Rectal smooth muscle tissue (tissue), 1 donor: ENCODE results near the gene PPP2R2B.
"Not testable (repeated sequence)": the region's sequence is repeated elsewhere in the genome, so short reads cannot be mapped to it uniquely, and the experiment has no call there.

Experiments used
- H3K27ac ChIP-seq: one replicate; pipeline ENCODE4 v1.7.0; 2013; ENCODE audit warnings: low read depth, low read length, inconsistent platforms
- H3K27me3 ChIP-seq: one replicate; pipeline ENCODE4 v1.7.0; 2013; ENCODE audit warnings: low read length; ENCODE audit not compliant: control insufficient read depth, insufficient read depth
- H3K36me3 ChIP-seq: one replicate; pipeline ENCODE4 v1.7.0; 2013; ENCODE audit warnings: low read length; ENCODE audit not compliant: control insufficient read depth, insufficient read depth
- H3K4me1 ChIP-seq: one replicate; pipeline ENCODE4 v1.7.0; 2013; ENCODE audit warnings: low read length; ENCODE audit not compliant: control insufficient read depth, insufficient read depth
- H3K4me3 ChIP-seq: one replicate; pipeline ENCODE4 v1.7.0; 2013; ENCODE audit warnings: low read length
- H3K9ac ChIP-seq: one replicate; pipeline ENCODE4 v1.7.0; 2013; ENCODE audit warnings: low read length

Gene PPP2R2B

DNA sequence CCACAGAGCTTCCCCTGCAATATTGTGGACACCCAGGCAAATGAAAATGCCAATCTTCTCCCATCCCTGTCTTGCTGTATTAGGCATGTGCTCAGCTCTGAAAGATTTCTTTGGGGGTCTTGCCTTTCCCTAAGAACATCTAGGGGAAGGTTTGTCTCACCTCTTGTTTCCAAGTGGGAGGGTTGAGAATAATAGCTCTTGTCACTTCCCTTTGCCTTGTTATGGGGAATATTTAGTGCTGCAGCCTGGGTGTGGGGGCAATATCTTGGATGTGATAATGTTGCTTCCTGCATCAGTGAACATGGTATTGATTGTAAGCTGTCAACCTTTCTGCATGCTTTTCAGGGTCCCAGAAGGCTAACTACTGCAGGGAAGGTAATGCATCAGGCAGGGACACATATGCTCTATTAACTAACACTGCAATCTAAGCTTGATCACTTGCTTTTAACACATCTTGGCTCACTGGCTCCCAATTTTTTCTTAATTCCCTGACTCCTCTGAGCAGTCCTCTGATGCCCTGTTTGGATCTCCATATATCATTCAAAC lies 296.4 kb downstream of the PPP2R2B start:
- no peaks in the 10 kb centered on the region for H3K4me1 ChIP-seq
- H3K36me3 ChIP-seq = no peaks in the 10 kb centered on the region
- no peak overlapping the region for H3K27ac ChIP-seq
- H3K9ac ChIP-seq = no peak overlapping the region
- no peak overlapping the region for H3K4me3 ChIP-seq
- no peaks in the 10 kb centered on the region for H3K27me3 ChIP-seq

DNA sequence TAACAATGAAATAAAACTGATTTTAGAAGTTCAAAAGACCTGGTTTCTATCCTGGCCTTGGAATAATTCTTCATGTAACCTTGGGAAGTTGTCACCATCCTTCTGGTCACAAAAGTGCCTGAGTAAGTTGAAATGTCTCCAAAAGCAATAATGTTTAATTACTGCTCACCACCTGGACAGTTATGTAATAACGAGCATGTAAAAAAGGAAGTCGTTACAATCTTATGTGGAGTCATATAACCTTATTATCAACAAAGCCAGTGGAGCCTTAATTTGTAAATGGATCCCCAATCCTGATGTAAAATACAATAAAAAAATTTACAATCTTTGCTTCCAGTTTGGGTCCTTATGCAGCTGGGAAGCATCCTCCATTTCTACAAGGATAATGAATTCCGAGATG lies 298.3 kb downstream of the PPP2R2B start:
- H3K9ac ChIP-seq = no peak overlapping the region
- no peaks in the 10 kb centered on the region for H3K27me3 ChIP-seq
- H3K27ac ChIP-seq = no peak overlapping the region
- H3K36me3 ChIP-seq = no peaks in the 10 kb centered on the region
- H3K4me1 ChIP-seq = no peaks in the 10 kb centered on the region
- no peak overlapping the region for H3K4me3 ChIP-seq

DNA sequence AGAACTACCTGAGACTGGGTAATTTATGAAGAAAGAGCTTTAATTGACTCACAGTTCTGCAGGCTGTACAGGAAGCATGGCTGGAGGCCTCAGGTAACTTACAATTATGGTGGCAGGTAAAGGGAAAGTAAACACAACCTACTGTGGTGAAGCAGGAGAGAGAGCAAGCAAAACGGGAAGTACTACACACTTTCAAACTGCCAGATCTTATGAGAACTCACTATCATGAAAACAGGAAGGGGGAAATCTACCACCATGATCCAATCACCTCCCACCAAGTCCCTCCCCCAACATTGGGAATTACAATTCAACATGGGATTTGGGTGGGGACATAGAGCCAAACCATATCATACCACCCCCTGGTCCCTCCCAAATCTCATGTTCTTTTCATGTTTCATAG lies 303.8 kb downstream of the PPP2R2B start:
- no peaks in the 10 kb centered on the region for H3K27me3 ChIP-seq
- no peak overlapping the region for H3K9ac ChIP-seq
- H3K4me3 ChIP-seq = no peak overlapping the region
- no peak overlapping the region for H3K27ac ChIP-seq
- no peaks in the 10 kb centered on the region for H3K4me1 ChIP-seq
- no peaks in the 10 kb centered on the region for H3K36me3 ChIP-seq

DNA sequence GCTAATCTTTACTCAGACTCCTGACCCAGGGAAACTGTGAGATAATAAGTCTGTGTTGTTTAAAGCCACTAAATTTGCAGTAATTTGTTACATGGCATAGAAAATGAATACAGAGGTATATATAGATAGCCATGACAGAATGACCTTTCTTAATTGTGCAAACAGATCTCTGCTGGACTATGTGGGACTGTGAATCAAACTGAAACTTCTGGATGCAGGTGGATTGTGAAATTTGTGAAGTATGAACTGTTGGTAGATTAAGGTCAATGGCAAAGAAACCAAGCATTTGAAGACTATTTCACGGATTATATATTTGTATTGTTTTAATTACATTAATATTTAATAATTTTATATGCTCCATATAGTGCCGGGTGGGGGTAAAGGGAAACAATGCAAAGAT lies 310.4 kb downstream of the PPP2R2B start:
- H3K36me3 ChIP-seq = no peaks in the 10 kb centered on the region
- no peak overlapping the region for H3K4me3 ChIP-seq
- no peak overlapping the region for H3K27ac ChIP-seq
- no peak overlapping the region for H3K9ac ChIP-seq
- H3K27me3 ChIP-seq = no peaks in the 10 kb centered on the region
- no peaks in the 10 kb centered on the region for H3K4me1 ChIP-seq

DNA sequence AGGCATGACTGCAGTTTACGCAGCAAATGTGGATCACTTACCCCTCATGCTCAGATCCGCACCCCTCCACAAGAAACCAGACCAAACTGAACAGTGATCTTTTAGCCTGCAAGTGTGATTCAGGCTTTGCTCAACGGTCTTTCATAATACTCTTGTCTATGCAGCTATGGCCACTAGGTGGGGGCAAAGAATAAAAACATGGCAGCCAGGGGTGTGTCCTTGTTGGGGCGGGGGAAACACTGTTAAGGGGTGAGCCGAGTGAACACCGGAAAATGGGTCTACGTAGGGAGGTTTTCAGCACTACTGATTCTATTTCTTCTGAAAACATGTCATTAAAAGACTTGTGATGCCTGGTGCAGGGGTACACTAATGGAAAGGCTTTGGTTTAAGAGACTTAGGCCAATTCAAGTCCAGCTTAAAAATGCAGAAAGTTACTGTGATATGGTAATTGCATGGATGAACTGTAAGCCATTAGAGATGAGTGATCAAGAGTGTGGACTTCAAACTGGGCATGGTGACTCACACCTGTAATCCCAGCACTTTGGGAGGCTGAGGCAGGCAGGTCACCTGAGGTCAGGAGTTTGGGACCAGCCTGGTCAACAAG lies 312.7 kb downstream of the PPP2R2B start:
- H3K4me3 ChIP-seq = no peak overlapping the region
- H3K36me3 ChIP-seq = no peaks in the 10 kb centered on the region
- H3K27me3 ChIP-seq = no peaks in the 10 kb centered on the region
- H3K9ac ChIP-seq = no peak overlapping the region
- no peak overlapping the region for H3K27ac ChIP-seq
- H3K4me1 ChIP-seq = no peaks in the 10 kb centered on the region

DNA sequence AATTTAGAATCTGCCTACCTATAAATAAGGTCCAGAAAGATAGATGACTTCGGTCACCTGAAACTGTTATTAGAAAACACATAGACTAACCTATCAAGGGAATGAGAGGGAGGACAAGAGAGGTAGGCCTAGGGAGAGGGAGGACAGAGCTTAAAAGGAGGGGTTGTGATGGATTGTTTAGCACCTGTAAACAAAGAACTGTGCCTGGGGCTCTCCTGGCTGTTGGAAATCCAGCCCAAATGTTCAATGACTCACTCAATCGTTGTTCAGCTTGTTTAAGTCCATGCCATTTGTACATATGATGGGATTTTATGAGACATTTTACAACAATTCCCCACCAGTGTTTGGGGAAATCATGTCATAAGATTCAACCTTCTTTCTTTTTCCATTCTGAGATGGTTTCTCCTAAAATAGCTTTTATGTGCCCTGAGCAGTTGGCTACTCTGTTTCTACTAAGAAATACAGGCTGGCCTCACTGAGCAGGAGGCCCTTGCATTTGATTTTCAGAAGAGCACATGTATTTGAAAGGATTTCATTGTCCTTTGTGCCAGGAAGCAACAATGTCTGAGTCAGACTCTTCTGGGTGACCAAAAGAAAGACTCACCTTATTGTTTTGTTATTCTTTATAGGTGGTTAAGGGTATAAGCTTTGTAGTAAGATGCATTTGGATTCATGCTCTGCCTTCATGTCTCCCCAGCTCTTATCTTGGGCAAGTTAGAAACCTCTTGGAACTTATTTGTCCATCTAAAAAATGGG lies 314.4 kb downstream of the PPP2R2B start:
- Histone ChIP-seq H3K4me1 (no peaks in the 10 kb centered on the region), H3K4me3 (no peak overlapping the region), H3K27me3 (no peaks in the 10 kb centered on the region), H3K27ac (no peak overlapping the region), H3K9ac (no peak overlapping the region), H3K36me3 (no peaks in the 10 kb centered on the region)

DNA sequence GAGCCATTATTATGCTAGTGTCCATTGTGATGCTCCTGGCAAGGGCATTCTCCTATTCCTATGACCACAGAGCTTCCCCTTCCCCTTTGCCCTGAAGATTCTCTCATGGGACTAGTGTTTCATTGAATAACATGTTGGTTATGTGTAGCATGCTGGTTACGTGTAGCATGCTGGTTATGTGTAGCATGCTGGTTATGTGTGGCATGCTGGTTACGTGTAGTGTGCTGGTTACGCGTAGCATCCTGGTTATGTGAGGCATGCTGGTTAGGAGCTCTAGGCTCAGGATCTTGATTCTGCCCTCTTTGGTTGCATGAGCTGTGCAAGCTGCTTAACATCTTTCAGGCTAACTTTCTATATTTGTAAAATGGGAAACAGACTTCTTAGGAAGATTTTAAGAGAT lies 316.1 kb downstream of the PPP2R2B start:
- H3K27me3 ChIP-seq = no peaks in the 10 kb centered on the region
- H3K27ac ChIP-seq = no peak overlapping the region
- no peak overlapping the region for H3K9ac ChIP-seq
- H3K4me3 ChIP-seq = no peak overlapping the region
- no peaks in the 10 kb centered on the region for H3K36me3 ChIP-seq
- no peaks in the 10 kb centered on the region for H3K4me1 ChIP-seq

DNA sequence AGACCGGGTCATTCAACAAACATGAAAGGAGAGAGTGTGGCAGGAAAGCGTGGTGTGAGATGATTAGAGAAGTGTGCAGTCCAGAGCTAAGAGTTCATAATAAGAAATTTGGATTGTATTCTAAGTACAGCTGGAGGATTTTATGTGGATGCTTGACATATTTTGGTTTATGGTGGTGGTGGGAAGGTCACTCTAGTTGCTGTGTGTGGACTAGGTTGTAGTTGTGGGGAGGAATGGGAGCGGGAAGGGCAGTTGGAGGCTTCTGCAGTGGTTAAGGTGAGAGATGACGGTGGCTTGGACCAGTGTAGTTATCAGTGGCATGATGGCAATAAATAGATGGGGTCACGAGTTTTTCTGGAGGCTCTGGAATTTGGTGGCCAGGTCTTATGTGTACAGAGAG lies 316.8 kb downstream of the PPP2R2B start:
- Histone ChIP-seq H3K9ac (no peak overlapping the region), H3K27ac (no peak overlapping the region), H3K4me1 (no peaks in the 10 kb centered on the region), H3K36me3 (no peaks in the 10 kb centered on the region), H3K27me3 (no peaks in the 10 kb centered on the region), H3K4me3 (no peak overlapping the region)

DNA sequence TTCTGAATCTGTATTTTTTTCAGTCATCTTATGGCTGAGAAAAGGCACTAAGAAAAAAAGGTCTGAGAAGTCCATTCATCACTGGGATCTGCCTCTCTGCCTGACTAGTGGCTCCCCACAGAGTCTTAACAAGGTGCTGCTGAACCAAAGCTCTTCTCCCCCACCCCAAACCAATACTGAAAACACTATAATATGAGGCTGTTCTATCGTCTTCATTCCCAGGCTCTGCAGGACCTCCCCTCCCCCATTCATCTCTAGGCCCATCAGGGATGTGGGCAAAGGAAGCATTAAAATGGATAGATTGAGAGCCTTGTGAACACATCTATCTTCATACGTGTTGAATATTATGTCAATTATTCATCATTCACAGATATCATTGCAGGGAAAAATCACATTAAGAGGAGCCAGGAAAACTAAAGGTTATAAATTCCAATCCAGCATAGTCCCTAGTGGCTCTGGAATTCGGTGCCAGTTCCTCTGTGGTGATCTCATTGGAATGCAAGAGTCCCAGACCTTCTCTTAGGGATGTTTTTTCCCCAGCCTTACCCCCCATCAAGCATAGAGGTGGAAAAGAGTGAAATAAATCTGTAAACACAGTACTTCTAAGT lies 318.2 kb downstream of the PPP2R2B start:
- Histone ChIP-seq H3K36me3 (no peaks in the 10 kb centered on the region), H3K4me1 (no peaks in the 10 kb centered on the region), H3K9ac (no peak overlapping the region), H3K4me3 (no peak overlapping the region), H3K27me3 (no peaks in the 10 kb centered on the region), H3K27ac (no peak overlapping the region)

DNA sequence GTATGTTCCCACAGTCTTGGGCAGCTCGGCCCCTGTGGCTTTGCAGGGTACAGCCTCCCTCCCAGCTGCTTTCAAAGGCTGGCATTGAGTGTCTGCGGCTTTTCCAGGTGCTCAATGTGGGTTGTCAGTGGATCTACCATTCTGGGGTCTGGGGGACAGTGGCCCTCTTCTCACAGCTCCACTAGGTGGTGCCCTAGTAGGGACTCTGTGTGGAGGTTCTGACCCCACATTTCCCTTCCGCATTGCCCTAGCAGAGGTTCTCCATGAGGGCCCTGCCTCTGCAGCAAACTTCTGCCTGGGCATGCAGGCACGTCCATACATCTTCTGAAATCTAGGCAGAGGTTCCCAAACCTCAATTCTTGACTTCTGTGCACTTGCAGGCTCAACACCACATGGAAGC lies 321.7 kb downstream of the PPP2R2B start:
- not testable (repeated sequence) for H3K4me3 ChIP-seq, H3K36me3 ChIP-seq, H3K27ac ChIP-seq, H3K27me3 ChIP-seq, H3K9ac ChIP-seq, H3K4me1 ChIP-seq

DNA sequence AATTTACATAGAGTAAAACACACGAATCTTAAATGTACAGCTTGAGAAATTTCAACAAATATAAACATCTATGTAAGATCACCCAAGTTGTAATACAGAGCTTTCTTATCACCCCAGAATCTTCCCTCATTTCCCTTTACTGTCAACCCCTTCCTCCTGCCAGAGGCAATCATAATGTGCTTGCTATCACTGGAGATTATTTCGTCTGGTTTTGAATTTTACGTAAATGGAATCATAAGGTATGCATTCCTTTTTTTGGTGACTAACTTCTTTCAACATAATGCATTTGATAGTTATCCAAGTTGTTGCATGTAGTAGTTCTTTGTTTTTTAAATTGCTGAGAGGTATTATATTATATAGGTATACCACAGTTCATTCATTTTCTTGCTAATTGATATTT lies 325.1 kb downstream of the PPP2R2B start:
- no peak overlapping the region for H3K4me3 ChIP-seq
- no peaks in the 10 kb centered on the region for H3K36me3 ChIP-seq
- no peak overlapping the region for H3K9ac ChIP-seq
- no peak overlapping the region for H3K27ac ChIP-seq
- no peaks in the 10 kb centered on the region for H3K27me3 ChIP-seq
- H3K4me1 ChIP-seq = no peaks in the 10 kb centered on the region

DNA sequence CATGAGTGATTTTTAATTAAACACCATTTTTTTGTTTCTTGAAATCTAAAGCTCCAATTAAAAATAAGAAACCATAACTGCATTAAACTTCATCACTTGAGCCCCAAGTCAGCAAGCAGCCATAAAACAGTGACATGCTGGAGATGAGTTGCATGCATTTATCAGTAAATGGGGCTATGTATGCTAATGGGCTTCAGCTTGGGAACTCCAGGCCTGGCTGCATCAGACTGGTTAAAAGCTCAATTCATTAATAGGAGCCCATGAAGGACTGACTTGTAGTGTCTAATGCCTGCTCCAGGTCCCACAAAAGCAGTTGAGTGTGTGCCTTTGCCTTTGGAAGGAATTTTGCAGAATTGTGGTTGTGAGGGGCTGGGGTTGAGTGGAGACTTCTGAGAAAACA lies 328.9 kb downstream of the PPP2R2B start:
- Histone ChIP-seq H3K4me1 (no peaks in the 10 kb centered on the region), H3K9ac (no peak overlapping the region), H3K4me3 (no peak overlapping the region)

More for the DNA sequence above, 328.9 kb downstream of the PPP2R2B start:
- Histone ChIP-seq H3K27ac (no peak overlapping the region), H3K27me3 (no peaks in the 10 kb centered on the region), H3K36me3 (no peaks in the 10 kb centered on the region)
